Vagina (tissue), 2 donors: ENCODE results near the gene GNGT2. TPM values are rescaled to one million over a fixed set of nuclear protein-coding genes. Genes with fewer than 3 reads are reported as not detected.

ENCODE experiments used
- DNase-seq, 2 donors: peaks; one replicate each; pipeline ENCODE4 v3.0.0-alpha.2; 2017; ENCODE audit errors: extremely low spot score in 2 of 2
- H3K27ac ChIP-seq: fragments of 200-600 bp; sonication (generic); one replicate; pipeline ENCODE4 v1.5.1; 2019
- H3K27me3 ChIP-seq: fragments of 200-600 bp; sonication (generic); one replicate; pipeline ENCODE4 v1.5.1; 2019
- H3K36me3 ChIP-seq, 2 donors: fragments of 200-600 bp; sonication (generic); one replicate each; pipeline ENCODE4 v1.5.1; 2017 to 2019
- H3K4me1 ChIP-seq: fragments of 200-600 bp; sonication (generic); one replicate; pipeline ENCODE4 v1.5.1; 2019
- H3K4me3 ChIP-seq, 2 donors: fragments of 200-600 bp; sonication (generic); 1 replicate in 1 of 2; 2 replicates in 1 of 2; pipeline ENCODE4 v1.5.1; 2016 to 2019
- H3K9me3 ChIP-seq: fragments of 200-600 bp; sonication (generic); one replicate; pipeline ENCODE4 v1.5.1; 2019
- CTCF ChIP-seq, 3 experiments: fragments of 450-650 bp in 2 of 3; fragments of 200-600 bp in 1 of 3; sonication (generic) in 1 of 3; IDR thresholded peaks; one replicate each; pipeline ENCODE4 v1.5.1; 2017 to 2019; ENCODE audit warnings: antibody characterized with exemption in 3 of 3, mild to moderate bottlenecking in 2 of 3, moderate library complexity in 2 of 3
- POLR2A ChIP-seq, 2 donors: fragments of 450-650 bp; IDR thresholded peaks; one replicate each; pipeline ENCODE4 v1.6.1; 2017; ENCODE audit warnings: antibody characterized with exemption in 2 of 2, mild to moderate bottlenecking in 2 of 2, moderate library complexity in 2 of 2
- POLR2AphosphoS5 ChIP-seq, 2 donors: sonication (generic); formaldehyde crosslinking; IDR thresholded peaks; one replicate each; pipeline ENCODE4 v1.9.0; 2017; ENCODE audit warnings: antibody characterized with exemption in 2 of 2, mild to moderate bottlenecking in 2 of 2, low read depth in 1 of 2; ENCODE audit not compliant: insufficient read depth in 1 of 2
- intact Hi-C: fragments of 100-400 bp; cut with DNase I; formaldehyde crosslinking; loops from one replicate; pipeline ENCODE4 v1.15.1; 2023
- total RNA-seq: library from RNA; depleted of rRNA; stranded (reverse); fragments of >200 nt; gene quantifications from one replicate; pipeline ENCODE4 v1.2.3, GENCODE V29; 2016

The GNGT2 gene
- total RNA-seq, 1 donor from 2014 or later, result 6.6 TPM

GRCh38 chr17:49225554-49226236 is 15.3 kb upstream of the GNGT2 start:
- Histone ChIP-seq H3K36me3 (no peaks in the 10 kb centered on the region), H3K4me3 (no peak overlapping the region), H3K9me3 (no peaks in the 10 kb centered on the region), H3K4me1 (peaks cover 28% of the 10 kb centered on the region), H3K27me3 (peaks cover 13% of the 10 kb centered on the region), H3K27ac (no peak overlapping the region)
- TF ChIP-seq CTCF (IDR thresholded peaks at IDR 0.05) (no peak), POLR2AphosphoS5 (IDR thresholded peaks at IDR 0.05; ENCODE audit: insufficient read depth in 1 of 2, low read depth in 1 of 2) (no peak), POLR2A (IDR thresholded peaks at IDR 0.05) (no peak)
- no peak for DNase-seq
- intact Hi-C loops, result loop anchor here (5.0 kb wide), 1 partner anchor 48 kb away; no protein-coding TSS in a partner anchor

GRCh38 chr17:49224997-49225337 is 14.6 kb upstream of the GNGT2 start:
- peaks cover 21% of the 10 kb centered on the region for H3K4me1 ChIP-seq
- H3K27ac ChIP-seq, result no peak overlapping the region
- peaks cover 13% of the 10 kb centered on the region for H3K27me3 ChIP-seq
- H3K4me3 ChIP-seq, result no peak overlapping the region
- intact Hi-C loops, result loop anchor here (5.0 kb wide), 1 partner anchor 48 kb away; no protein-coding TSS in a partner anchor
- no peak for TF ChIP-seq POLR2A (IDR thresholded peaks at IDR 0.05)
- no peak for TF ChIP-seq POLR2AphosphoS5 (IDR thresholded peaks at IDR 0.05; ENCODE audit: insufficient read depth in 1 of 2, low read depth in 1 of 2)
- TF ChIP-seq CTCF (IDR thresholded peaks at IDR 0.05), result no peak
- no peaks in the 10 kb centered on the region for H3K9me3 ChIP-seq
- DNase-seq, result no peak
- H3K36me3 ChIP-seq, result no peaks in the 10 kb centered on the region

- H3K27ac ChIP-seq, result no peak overlapping the region
- intact Hi-C loops, result no loop called here
These were observed 14.0 kb upstream of the GNGT2 start for GRCh38 chr17:49224198-49224996.

GRCh38 chr17:49223517-49224197 is 13.3 kb upstream of the GNGT2 start:
- Histone ChIP-seq H3K4me3 (peak overlapping the region in 1 of 2 donors; percentile 8), H3K27me3 (peaks cover 13% of the 10 kb centered on the region), H3K9me3 (no peaks in the 10 kb centered on the region), H3K4me1 (peaks cover 26% of the 10 kb centered on the region), H3K36me3 (no peaks in the 10 kb centered on the region), H3K27ac (no peak overlapping the region)
- no peak for DNase-seq
- intact Hi-C loops, result no loop called here
- peak; percentile 46 to 68 (median 55) for TF ChIP-seq CTCF (IDR thresholded peaks at IDR 0.05)
- no peak for TF ChIP-seq POLR2A (IDR thresholded peaks at IDR 0.05)
- no peak for TF ChIP-seq POLR2AphosphoS5 (IDR thresholded peaks at IDR 0.05; ENCODE audit: insufficient read depth in 1 of 2, low read depth in 1 of 2)

More at GRCh38 chr17:49224198-49224996, 14.0 kb upstream of the GNGT2 start:
- Histone ChIP-seq H3K4me3 (peak overlapping the region in 1 of 2 donors; percentile 8), H3K4me1 (peaks cover 22% of the 10 kb centered on the region), H3K36me3 (no peaks in the 10 kb centered on the region), H3K9me3 (no peaks in the 10 kb centered on the region), H3K27me3 (peaks cover 13% of the 10 kb centered on the region)
- TF ChIP-seq POLR2AphosphoS5 (IDR thresholded peaks at IDR 0.05; ENCODE audit: insufficient read depth in 1 of 2, low read depth in 1 of 2) (peak in 1 of 2 donors; percentile 13), CTCF (IDR thresholded peaks at IDR 0.05) (no peak)
- DNase-seq, result no peak
